BJ (cell line): ENCODE measurements around the gene OPA3. TPM values are rescaled to one million over a fixed set of nuclear protein-coding genes. Genes with fewer than 3 reads are reported as not detected.
A peak's percentile ranks its signal among the peaks of the same experiment; 100 is the strongest.

Experiments
- CTCF ChIA-PET: fragments of 350-600 bp; formaldehyde crosslinking; extraction: SDS; loops from one replicate; lab custom pipeline; 2021; ENCODE audit warnings: antibody characterized with exemption, inconsistent platforms; lab: Yijun Ruan, JAX
- POLR2A ChIA-PET: fragments of 300-600 bp; sonication (Branson Sonifier 250); formaldehyde crosslinking; extraction: SDS; loops from one replicate; lab custom pipeline; 2021; ENCODE audit warnings: antibody characterized with exemption; lab: Charles Lee
- DNase-seq: peaks from one replicate; pipeline ENCODE4 v3.0.0-alpha.2; 2011; ENCODE audit warnings: low read depth
- H3K27me3 ChIP-seq: 2 replicates; pipeline ENCODE4 v1.6.0; 2011; ENCODE audit warnings: low read length; ENCODE audit not compliant: control insufficient read depth, insufficient read depth
- H3K36me3 ChIP-seq: 2 replicates; pipeline ENCODE4 v1.5.1; 2011; ENCODE audit warnings: low read length; ENCODE audit not compliant: control insufficient read depth, insufficient read depth
- H3K4me3 ChIP-seq: 2 replicates; pipeline ENCODE4 v1.5.1; 2011; ENCODE audit warnings: low read depth, mild to moderate bottlenecking, control low read depth, low read length
- polyA plus RNA-seq: library from polyadenylated mRNA; depleted of rRNA; stranded (reverse); fragments of >200 nt; gene quantifications from 2 replicates; pipeline ENCODE4 v1.2.3, GENCODE V29; 2011
- TF ChIP-seq, protein P1 (sequence below): IDR thresholded peaks from 2 replicates; pipeline ENCODE4 v1.5.1; 2011; ENCODE audit warnings: low read depth, mild to moderate bottlenecking, control low read depth, inconsistent platforms, low read length, moderate library complexity; ENCODE audit not compliant: insufficient read depth

Gene OPA3
- polyA plus RNA-seq, 1 experiment, result 15.1 TPM

DNA sequence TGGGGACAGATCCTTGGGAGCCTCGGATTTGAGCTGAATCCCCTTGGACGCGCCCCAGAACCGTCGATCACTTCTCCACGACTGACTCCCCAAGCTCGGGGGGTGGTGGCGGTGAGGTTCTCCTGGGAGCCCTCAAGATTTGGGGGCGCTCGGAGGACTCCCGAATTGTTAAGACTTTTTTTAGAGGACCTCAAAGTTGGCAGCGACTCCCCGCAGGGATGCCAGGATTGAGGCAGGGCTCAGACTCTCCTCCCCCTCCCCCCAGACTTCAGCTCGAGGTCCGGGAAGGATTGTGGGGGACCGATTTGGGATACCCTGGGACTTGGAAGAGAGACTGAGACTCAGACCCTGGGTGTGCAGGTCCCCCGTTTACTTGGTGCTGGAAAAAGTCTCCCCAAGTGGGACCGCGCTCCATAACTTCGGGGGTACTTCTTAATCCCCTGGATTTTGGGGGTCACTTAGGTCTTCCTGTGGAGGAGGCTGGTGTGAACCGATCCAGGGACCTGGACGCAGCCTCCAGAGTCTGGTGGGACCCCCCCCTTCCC lies 76.7 kb downstream of the OPA3 start:
- H3K27me3 ChIP-seq, result no peaks in the 10 kb centered on the region
- TF ChIP-seq, protein P1, sequence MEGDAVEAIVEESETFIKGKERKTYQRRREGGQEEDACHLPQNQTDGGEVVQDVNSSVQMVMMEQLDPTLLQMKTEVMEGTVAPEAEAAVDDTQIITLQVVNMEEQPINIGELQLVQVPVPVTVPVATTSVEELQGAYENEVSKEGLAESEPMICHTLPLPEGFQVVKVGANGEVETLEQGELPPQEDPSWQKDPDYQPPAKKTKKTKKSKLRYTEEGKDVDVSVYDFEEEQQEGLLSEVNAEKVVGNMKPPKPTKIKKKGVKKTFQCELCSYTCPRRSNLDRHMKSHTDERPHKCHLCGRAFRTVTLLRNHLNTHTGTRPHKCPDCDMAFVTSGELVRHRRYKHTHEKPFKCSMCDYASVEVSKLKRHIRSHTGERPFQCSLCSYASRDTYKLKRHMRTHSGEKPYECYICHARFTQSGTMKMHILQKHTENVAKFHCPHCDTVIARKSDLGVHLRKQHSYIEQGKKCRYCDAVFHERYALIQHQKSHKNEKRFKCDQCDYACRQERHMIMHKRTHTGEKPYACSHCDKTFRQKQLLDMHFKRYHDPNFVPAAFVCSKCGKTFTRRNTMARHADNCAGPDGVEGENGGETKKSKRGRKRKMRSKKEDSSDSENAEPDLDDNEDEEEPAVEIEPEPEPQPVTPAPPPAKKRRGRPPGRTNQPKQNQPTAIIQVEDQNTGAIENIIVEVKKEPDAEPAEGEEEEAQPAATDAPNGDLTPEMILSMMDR, result no peak
- H3K4me3 ChIP-seq, result peak overlapping the region; percentile 59
- DNase-seq, result no peak
- CTCF ChIA-PET, result interaction anchor here (0.6 to 1.9 kb wide), 5 partner anchors 12 to 186 kb away, joined by 3 to 9 read pairs (median 5); no protein-coding TSS in a partner anchor
- POLR2A ChIA-PET, result interaction anchor here (0.6 kb wide), 2 partner anchors 138 to 160 kb away, joined by 6 to 10 read pairs; partner anchors contain the start of gene GIPR
- H3K36me3 ChIP-seq, result no peaks in the 10 kb centered on the region

DNA sequence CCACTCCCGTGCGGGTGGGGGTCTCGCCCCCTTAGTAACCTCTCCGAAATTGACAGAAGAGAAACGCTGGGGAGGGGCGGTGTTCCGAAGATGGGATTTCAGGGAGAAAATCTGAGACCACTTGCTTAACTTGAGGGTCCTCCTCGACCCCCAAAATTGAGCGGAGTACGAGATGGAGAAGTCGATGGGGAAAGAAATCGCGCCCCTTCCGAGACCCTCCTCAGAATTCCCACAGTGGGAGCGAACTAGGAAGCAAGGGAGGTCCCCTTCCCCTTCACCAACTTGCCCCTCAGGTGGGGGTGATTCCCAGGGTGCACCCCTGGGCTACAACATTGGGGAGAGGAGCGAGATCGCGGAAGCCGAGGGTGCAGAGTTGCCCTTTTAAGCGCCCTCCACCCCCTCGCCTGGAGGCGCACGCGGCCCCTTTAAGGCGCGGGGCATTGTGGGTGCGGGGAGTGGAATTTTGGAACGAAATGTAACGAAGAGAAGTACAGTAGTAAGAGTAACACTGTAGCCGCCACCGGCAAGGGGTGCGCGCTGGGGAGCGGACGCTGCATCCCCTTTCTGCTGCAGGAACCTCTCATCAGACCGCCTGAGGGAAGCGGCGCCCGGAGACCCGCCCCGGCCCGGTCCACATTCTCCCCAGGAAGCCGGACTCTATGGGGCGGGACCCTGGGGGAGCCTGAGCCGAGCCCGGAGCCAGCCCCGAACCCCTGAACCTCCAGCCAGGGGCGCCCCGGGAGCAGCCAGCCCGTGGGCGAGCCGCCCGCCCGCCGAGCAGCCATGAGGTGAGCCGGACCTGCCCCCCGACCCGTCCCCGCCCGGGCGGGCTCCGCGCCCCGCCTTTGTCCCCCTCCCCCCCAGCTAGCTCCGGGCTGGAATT lies 77.4 kb downstream of the OPA3 start, which contains the start of gene VASP:
TSS of gene VASP (plus strand) at position 491 of the 883 bp plus-strand sequence. CDS start at position 784, 293 bp downstream.
- Histone ChIP-seq H3K36me3 (no peaks in the 10 kb centered on the region), H3K4me3 (peak within 1 kb of the TSS; percentile 59), H3K27me3 (no peaks in the 10 kb centered on the region)
- ChIA-PET POLR2A (interaction anchor here (0.6 kb wide), 2 partner anchors 139 to 161 kb away, joined by 6 to 10 read pairs; partner anchors contain the start of gene GIPR), CTCF (interaction anchor here (0.6 to 1.9 kb wide), 4 partner anchors 22 to 187 kb away, joined by 3 to 9 read pairs (median 6); no protein-coding TSS in a partner anchor)
- TF ChIP-seq, protein P1, result no peak
- DNase-seq, result no peak

DNA sequence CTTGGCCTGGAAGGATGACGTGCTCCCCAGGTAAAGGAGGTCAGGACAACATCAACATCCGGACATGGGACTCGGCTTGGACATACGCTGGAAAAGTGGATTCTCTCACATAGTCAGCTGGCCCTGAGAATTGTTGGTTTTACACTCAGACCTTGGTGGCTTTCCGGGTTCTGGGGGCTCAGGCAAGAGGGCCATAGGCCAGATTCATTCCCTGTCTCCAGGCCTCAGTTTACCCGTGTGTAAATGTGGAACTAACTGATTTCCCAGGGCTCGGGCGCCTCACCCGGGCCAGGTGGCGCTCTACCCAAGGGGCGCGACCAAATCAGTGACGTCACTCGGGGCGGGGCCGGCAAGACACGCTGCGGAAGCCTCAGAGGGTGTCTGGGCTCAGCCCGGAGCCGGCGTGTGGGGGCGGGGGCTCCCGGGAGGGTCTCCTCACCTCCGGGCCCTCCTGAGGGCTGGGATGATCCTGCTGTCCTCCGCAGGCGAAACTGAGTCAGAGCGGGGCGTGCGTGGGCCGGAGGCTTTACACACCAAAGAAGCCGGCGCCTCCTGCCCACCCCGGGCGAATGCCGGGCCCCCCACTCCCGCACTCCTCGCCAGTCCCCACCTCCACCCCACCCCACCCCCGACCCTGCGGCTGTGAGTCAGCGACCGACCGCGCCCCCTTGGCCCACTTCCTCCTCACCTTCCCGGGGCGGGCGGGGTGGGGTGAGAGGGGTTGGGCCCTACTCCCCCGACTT lies 78.2 kb downstream of the OPA3 start:
- DNase-seq, result no peak
- H3K36me3 ChIP-seq, result no peaks in the 10 kb centered on the region
- no peaks in the 10 kb centered on the region for H3K27me3 ChIP-seq
- H3K4me3 ChIP-seq, result peak overlapping the region; percentile 59
- TF ChIP-seq, protein P1, result peak; percentile 72
- ChIA-PET CTCF (interaction anchor here (0.9 to 2.2 kb wide), 2 partner anchors 9 to 136 kb away, joined by 4 to 11 read pairs; partner anchors contain the start of genes PPM1N and RTN2), POLR2A (no interaction called here)

DNA sequence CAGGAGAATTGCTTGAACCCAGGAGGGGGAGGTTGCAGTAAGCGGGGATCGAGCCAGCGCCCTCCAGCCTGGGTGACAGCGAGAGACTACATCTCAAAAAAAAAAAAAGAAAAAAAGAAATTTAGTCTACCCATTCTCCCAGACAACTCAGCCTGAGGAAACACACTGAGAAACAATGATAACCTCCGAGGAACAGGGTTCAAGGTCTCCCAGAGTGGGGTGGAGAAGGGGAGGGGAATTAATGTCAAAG lies 78.7 kb downstream of the OPA3 start:
- POLR2A ChIA-PET, result no interaction called here
- no peaks in the 10 kb centered on the region for H3K36me3 ChIP-seq
- TF ChIP-seq, protein P1, result no peak
- no peak for DNase-seq
- peak overlapping the region; percentile 59; the same call in 1 of the 2 replicates for H3K4me3 ChIP-seq
- no peaks in the 10 kb centered on the region for H3K27me3 ChIP-seq
- CTCF ChIA-PET, result interaction anchor here (0.9 to 2.2 kb wide), 5 partner anchors 8 to 136 kb away, joined by 4 to 13 read pairs (median 5); partner anchors contain the start of genes PPM1N and RTN2
